Fibroblast of the aortic adventitia (primary cell): ENCODE results near the gene ABI3BP. TPM values are rescaled to one million over a fixed set of nuclear protein-coding genes. Genes with fewer than 3 reads are reported as not detected.

Experiments
- DNase-seq: peaks from one replicate; pipeline ENCODE4 v3.0.0-alpha.2; 2010; ENCODE audit warnings: low read depth
- H3K4me3 ChIP-seq: 2 replicates; pipeline ENCODE4 v1.5.1; 2011; ENCODE audit warnings: low read depth, mild to moderate bottlenecking, control low read depth, low read length, moderate library complexity
- CTCF ChIP-seq: IDR thresholded peaks from 2 replicates; pipeline ENCODE4 v1.5.1; 2011; ENCODE audit warnings: mild to moderate bottlenecking, low read length, control low read depth, inconsistent platforms; ENCODE audit not compliant: insufficient read depth
- total RNA-seq: library from RNA; depleted of rRNA; stranded (reverse); fragments of >200 nt; gene quantifications from 2 replicates; pipeline ENCODE4 v1.2.3, GENCODE V29; 2012; ENCODE audit warnings: low replicate concordance

The ABI3BP gene
- total RNA-seq, 1 donor = 108 TPM

DNA sequence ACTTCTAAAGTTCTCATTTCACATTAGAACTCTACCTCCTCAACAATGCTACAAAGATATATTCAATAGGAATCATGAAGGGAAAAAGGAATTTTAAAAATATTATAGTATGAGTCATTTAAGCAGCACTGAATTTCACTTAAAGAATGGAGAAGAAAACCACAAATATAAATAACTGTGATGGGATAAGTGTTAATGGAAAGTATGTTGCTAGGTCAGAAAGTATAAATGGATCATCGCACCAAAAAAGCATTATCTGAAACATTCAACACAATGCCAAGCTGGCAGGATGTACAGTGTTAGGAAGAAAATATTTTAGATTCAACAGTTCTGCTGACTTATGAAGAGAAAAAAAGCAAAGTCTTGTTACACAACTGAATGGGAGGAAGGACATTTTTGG, 182.6 kb downstream of the ABI3BP start:
- peak; percentile 88 for DNase-seq
- TF ChIP-seq CTCF = no peak
- no peak overlapping the region for H3K4me3 ChIP-seq

DNA sequence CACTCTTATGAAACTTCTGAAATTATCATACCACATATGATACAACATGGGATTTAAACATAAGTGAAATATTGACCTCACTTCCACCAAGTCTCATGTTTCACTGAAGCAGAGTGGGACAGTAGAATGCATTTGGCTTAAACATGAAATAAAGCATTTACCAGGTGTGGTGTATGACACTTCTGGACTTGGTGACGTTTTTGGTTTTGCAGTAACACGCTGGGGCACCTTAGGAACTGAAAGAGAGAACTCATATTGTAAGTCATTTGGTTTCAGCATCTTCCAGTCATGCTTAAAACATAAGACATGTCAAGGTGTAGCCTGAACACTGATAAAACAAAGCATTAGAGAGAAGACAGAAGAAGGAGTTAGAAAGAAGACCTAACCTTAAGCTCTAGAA, 188.6 kb downstream of the ABI3BP start:
- DNase-seq = no peak
- TF ChIP-seq CTCF = no peak

GRCh38 chr3:100803711-100804110, 189.5 kb downstream of the ABI3BP start:
- no peak overlapping the region for H3K4me3 ChIP-seq
- TF ChIP-seq CTCF = no peak
- DNase-seq = no peak

More for the DNA sequence above, 188.6 kb downstream of the ABI3BP start:
- no peak overlapping the region for H3K4me3 ChIP-seq

GRCh38 chr3:100802126-100802525, 191.1 kb downstream of the ABI3BP start:
- H3K4me3 ChIP-seq = no peak overlapping the region
- no peak for TF ChIP-seq CTCF
- no peak for DNase-seq

GRCh38 chr3:100798012-100798411, 195.2 kb downstream of the ABI3BP start:
- peak; percentile 18 for DNase-seq
- H3K4me3 ChIP-seq = no peak overlapping the region
- no peak for TF ChIP-seq CTCF

- H3K4me3 ChIP-seq = no peak overlapping the region
- peak; percentile 47 for DNase-seq
- peak; percentile 34 for TF ChIP-seq CTCF
Measured at GRCh38 chr3:100796556-100796955, 196.7 kb downstream of the ABI3BP start.

- no peak for TF ChIP-seq CTCF
- DNase-seq = no peak
- no peak overlapping the region for H3K4me3 ChIP-seq
Measured at GRCh38 chr3:100789579-100789978, 203.6 kb downstream of the ABI3BP start.
